Caki2 (cell line): ENCODE results near the gene FCMR. TPM values are rescaled to one million over a fixed set of nuclear protein-coding genes. Genes with fewer than 3 reads are reported as not detected.

ENCODE experiments used
- DNase-seq: peaks from one replicate; pipeline ENCODE4 v3.0.0-alpha.2; 2015; ENCODE audit warnings: low read depth
- in situ Hi-C: cut with HindIII; loops from 2 replicates; pipeline ENCODE4 v1.10.0; 2016; ENCODE audit warnings: low sequenced_read_pairs, low pct_unique_long_range_greater_than_20kb, mixed read lengths
- total RNA-seq: library from RNA; depleted of rRNA; stranded (reverse); fragments of >200 nt; shearing (Covaris generic); gene quantifications from 2 replicates; pipeline ENCODE4 v1.2.3, GENCODE V29; 2014; ENCODE audit warnings: low replicate concordance; rRNA removed

FCMR gene
- total RNA-seq, result not detected in 2 replicates

DNA sequence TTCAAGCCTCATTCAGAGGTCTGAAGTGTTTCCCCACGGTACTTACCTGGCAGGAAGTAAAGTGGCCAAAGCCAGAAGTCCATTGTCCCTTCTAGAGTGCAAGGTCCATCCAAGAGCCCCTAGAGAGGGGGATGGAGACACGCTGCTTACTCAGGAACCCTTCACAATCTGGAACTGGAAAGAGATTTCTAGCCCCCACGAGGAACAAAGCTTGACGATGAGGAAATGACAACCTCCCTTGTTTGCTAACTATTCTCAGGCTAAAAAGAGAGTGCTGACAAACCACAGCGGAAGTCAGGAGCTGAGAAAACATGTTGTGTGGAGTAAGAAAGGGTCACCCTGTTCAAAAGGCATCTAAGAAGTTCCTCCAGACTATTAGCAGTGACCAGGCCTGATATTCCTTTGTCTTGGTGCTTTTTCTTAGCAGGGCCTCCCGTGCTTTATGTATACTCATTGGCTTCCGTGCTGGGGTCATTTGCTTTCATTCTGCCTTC lies at the start of gene FCMR:
TSS of gene FCMR (minus strand) at position 170 of the 494 bp plus-strand sequence. CDS start at position 83, 87 bp downstream.
- in situ Hi-C loops, result no loop called here
- no peak for DNase-seq

GRCh38 chr1:206971029-206971655 lies 49.4 kb upstream of the FCMR start:
- in situ Hi-C loops, result no loop called here
- no peak for DNase-seq

DNA sequence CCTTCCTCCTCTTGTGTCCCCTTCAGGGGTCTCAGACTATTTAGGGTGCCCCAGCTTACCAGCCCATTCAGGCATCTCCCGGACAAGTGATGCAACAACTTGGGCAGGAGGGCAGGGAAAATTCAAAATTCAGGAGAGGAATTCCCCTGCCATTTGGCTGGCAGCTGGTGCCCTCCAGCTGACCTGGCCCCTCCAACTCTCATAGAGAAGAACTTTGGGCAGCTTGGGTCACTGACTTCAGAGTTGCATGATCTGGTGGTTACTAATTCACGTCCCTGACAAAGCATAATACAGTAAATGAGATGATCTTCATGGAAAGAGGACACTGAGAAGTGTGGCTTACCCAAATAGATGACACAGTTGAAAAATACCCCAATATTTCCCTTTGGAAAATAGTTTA lies 48.7 kb upstream of the FCMR start, which contains the start of gene FCAMR:
TSS of gene FCAMR (minus strand) at position 15 of the 400 bp plus-strand sequence. CDS start 335 bp downstream, outside the sequence.
- in situ Hi-C loops, result no loop called here
- peak; percentile 38 for DNase-seq

GRCh38 chr1:206969090-206969489 lies 47.3 kb upstream of the FCMR start:
- no peak for DNase-seq
- in situ Hi-C loops, result no loop called here

DNA sequence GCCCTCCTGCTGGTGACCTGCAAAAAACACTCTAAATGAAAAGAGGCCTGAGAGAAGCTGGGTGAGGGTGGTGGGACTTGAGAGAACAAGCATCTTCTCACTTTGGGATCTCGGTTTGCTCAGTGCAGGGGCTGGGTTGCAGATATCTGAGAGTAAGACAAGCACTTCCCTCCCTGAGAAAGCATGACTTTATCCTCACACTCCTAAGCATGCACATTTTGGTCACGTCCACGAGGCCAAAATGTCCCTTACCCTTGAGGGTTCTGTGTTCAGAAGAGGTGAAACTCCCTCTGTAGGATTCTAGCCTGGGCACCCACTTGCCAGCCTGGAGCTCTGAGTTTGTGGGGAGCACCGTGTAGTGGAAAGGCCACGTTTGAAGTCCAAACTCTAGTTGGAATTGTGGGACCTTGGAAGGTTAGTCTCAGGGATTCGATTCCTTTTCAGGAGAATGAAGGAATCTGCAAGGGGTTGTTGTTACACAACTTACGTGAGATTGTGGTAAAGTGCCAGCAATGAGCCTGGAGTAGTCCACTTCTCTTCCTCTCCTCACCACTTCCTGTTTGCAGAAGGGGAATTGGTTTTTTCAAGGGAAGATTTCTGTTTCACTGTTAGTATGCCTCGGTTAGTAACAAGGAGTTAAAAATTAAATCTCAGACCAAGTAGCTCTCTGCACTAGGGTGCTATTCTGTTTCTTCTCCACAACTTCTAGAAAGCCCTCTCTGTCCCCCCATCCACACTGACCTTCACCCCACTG lies 45.5 kb upstream of the FCMR start:
- in situ Hi-C loops, result no loop called here
- DNase-seq, result no peak

DNA sequence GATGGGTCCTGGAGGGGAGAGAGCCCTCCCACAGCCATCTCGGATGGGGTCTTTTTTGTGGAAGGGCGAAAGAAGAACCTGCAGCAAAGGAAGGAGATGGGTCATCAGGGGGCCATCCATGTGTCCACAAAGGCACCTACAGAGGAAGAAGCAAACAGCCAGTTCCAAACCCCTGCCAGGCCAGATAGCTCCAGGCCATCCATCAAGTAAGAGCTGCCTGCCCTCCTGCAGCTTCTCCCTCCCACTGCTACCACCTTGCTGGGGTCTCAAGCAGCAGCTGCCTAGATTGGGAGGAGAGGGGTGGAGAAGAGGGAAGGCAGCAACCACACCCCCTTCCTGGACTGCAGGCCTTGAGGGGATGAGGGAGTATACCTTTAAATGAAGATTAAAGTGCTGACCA lies 44.0 kb upstream of the FCMR start:
- in situ Hi-C loops, result no loop called here
- DNase-seq, result no peak

DNA sequence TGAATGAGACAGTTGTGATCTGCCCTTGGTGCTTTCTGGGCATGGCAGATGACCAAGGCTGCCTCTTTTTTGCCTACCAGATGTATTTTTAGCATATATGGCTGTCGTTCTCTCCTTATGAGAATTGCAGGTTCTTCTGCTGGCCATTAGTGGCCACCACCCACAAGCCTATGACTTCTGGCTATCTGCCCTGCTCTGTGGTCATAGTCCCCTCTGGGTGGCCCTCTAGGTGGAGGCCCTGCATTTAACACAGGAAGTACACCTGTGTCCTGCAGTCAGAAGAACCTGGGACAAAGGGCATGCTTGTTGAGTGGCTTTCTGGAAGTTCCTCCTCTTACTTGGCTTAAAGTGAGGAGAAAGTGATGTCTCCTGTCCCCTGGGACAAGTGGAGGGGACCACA lies 42.0 kb upstream of the FCMR start:
- no peak for DNase-seq
- in situ Hi-C loops, result no loop called here

DNA sequence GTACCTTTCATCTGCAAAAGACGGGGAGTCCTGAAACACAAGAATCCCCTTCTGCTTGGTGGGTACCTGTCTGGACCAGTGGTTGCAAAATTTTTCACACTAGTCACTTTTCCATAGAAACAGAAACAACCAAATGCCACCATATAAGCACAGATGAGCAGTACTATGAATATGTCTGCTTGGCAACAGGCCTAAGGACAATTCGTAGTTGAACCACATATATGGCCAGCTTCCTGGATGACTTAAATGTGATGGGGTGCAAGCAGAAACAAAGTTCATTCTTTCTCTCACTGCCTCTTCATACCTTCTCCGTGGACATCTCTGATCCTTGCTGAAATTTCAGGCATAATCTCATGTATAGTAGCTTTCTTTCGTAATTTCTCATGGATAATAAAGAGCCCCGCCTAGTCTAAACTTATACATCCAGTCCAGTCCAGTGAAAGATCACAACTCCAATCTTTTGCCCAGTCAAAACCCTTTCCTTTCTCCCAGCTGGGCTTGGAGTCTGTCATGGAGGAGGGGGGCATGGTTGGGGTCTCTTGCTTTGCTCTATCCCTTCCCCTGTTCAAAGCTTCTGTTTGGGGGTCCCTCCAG lies 41.5 kb upstream of the FCMR start:
- in situ Hi-C loops, result no loop called here
- DNase-seq, result no peak

DNA sequence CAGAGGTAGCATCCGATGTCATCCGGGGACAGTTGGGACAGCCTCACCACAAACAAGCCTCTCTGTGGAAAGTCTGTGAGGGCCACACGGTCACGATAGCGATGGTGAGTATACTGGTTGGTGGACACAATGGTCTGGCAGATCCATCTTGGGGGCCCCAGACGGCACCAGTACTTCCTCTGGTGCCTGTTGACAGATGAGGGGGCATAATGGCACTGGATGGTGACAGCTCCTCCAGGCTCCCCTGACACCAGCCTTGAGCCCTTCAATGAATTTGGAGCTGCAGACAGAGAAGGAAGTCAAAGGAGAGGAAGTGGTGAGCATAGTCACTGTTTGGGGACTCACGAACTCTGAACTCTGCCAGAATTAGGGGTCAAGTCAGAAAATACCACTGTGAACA lies 40.5 kb upstream of the FCMR start:
- DNase-seq, result no peak
- in situ Hi-C loops, result no loop called here

DNA sequence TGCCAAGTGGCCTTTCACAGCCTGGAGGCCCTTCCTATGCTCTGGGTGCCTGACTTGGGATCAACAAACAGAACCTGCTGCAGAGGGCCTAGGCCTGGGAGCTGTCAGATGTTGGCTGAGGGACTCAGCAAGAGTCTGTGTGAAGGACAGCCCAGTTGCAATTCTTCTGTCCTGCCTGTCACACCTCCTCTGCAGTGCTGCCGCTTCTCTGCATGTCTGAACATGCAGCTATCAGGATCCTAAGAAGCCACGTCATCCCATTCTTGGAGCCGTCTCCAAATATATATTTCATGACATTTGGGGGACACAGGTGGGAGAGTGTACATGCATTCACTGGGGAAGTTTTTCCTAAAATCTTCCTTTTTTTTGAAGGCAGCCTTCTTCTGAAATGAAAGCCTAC lies 39.9 kb upstream of the FCMR start:
- no peak for DNase-seq
- in situ Hi-C loops, result no loop called here

GRCh38 chr1:206960676-206961386 lies 39.1 kb upstream of the FCMR start:
- in situ Hi-C loops, result no loop called here
- DNase-seq, result no peak

DNA sequence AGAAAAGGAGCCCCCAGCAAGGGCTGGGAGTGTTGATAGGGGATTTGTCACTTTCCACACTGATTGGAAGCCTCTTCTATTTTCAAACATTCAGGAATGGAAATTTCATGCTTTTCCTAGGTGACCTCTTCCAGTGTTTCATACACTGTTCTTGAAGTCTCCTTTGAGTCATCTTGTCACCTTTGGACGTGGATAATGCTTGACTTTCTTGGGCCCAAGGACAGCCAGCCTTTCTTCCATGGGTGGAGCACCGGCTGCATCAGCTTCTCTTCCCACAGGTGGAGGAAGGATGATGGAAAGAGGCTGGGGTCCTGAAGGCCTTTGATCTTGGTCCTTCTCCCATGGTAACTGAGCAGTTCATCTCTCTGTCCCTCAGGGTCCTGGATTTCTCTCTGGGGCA lies 36.4 kb upstream of the FCMR start:
- DNase-seq, result no peak
- in situ Hi-C loops, result no loop called here

- in situ Hi-C loops, result no loop called here
- DNase-seq, result no peak
These were observed 35.9 kb upstream of the FCMR start for GRCh38 chr1:206957639-206958038.

- in situ Hi-C loops, result no loop called here
- peak; percentile 52 for DNase-seq
These were observed 34.0 kb upstream of the FCMR start for GRCh38 chr1:206955476-206956451.

DNA sequence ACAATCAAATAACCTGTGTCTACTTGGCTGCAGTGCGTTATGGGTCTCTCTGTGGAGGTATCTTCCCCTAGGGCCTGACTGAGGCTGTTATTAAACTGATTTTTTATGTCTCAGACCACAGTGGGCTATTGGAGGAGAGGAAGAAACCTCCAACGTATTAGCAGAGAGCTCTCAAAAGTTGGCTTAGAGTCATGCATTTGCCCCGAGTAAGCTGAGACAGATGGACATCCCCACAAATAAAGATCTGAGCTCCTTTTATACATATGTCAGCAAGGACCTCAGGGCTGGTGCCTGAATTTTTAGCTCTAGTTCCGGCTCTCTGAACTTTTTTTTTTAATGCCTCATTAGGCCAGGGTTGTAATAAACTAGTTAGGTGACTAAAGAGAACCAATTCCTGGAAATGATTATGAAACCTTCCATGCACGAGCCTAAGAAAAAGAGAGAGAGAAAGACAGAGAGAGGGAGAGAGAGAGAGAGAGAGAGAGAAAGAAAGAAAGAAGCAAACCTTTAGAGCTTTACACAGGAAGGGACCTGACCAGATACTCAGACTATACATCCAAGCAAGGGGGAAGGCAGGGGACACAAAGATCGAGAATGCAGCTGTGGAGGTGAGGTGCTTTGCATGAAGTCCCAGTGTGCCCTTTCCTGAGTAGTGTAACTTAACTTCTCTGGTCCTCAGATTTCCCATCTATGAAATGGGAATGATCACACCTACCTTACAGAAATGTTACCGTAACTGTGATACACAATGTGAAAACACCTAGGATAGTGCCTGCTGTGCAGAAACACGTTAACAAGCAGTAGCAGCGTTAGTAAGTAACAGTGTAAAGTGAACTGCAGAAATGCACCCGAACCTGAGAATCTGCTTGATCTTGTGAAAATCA lies 33.0 kb upstream of the FCMR start:
- in situ Hi-C loops, result no loop called here
- peak; percentile 51 for DNase-seq

GRCh38 chr1:206953626-206954025 lies 31.9 kb upstream of the FCMR start:
- no peak for DNase-seq
- in situ Hi-C loops, result no loop called here

DNA sequence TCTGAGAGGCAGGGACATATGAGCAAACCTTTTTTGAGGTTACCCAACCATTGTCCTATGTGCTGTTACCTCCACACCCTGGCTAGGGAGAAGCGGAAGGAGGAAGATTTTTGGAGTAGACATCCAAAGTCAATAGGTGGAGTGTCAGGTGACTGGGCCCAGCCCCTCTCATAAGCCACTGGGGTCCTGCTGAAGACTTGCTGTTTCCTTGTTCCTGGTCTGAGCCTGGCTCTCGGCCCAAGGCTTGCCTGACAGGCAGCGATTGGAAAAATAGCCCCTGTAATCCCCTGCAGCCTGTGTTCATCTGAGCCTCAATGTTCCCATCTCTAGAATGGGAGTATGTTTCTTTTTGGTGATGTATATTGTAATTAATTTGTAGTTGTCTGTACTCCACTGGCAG lies 31.4 kb upstream of the FCMR start:
- no peak for DNase-seq
- in situ Hi-C loops, result no loop called here
